HG02870 (cell line): Measurements from ENCODE around the gene TOM1L2.
"Not testable (repeated sequence)": the region's sequence is repeated elsewhere in the genome, so short reads cannot be mapped to it uniquely, and the experiment has no call there.

Experiments
- ATAC-seq: cut with Tn5 transposase; IDR thresholded peaks from one replicate; pipeline ENCODE4 v1.9.1; 2021; ENCODE audit warnings: mild to moderate bottlenecking, moderate library complexity; ENCODE audit not compliant: unreplicated experiment

TOM1L2 gene

DNA sequence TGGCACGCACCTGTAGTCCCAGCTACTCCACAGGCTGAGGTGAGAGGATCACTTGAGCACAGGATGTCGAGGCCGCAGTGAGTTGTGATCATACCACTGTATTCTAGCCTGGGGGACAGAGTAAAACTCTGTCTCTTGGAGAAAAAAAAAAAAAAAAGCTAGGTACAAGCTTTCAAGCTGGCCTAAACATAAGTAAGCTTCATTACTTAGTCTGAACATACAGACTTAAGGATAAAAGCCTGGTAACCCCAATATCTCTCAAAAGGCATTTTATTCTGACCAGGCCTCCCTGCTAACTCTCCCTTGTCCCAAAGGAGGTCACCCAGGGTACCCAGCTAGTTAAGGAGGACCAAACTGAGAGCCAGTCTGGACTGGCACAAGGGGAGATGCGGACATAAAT lies 46.2 kb downstream of the TOM1L2 start:
- ATAC-seq, result no peak

DNA sequence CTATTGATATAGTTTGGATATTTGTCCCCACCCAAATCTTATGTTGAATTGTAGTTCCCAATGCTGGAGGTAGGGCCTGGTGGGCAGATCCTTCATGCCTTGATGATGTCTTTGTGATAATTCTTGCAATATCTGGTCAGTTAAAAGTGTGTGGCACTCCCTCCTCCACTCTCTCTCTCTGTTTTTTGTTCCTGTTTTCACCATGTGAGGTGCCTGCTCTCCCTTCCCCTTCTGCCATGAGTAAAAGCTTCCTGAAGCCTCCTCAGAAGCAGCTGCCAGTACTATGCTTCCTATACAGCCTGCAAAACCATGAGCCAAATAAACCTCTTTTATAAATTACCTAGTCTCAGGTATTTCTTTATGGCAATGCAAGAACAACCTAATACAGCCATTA lies 47.3 kb downstream of the TOM1L2 start:
- no peak for ATAC-seq

GRCh38 chr17:17924131-17924856 lies 47.9 kb downstream of the TOM1L2 start:
- no peak for ATAC-seq

DNA sequence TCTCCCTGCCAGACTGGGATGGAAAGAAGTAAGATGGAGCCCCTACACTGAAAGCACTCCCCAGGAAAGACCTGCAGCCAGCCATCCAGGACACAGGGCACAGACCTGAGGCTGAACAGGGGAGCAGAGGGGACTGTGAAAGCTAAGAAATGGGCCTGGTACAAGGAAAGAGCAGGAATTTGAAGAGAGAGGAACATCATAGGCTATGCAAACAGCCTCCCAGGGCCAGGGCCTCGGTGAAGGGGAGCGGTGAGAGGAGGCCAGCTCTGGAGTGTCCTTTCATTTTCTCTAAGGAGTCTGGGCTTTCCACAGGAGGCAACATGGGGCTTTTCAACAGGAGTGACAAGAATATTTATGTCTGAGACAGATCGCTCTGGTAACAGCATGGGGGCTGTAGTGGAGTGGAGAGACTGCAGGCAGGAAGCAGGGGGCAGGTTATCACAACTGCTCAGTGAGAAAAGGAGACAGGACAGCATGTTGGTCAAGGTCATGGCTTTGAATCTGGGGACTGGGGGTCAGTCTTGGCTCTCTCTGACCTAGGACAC lies 50.1 kb downstream of the TOM1L2 start:
- no peak for ATAC-seq

- no peak for ATAC-seq
Observed at GRCh38 chr17:17921192-17922069, 50.8 kb downstream of the TOM1L2 start.

DNA sequence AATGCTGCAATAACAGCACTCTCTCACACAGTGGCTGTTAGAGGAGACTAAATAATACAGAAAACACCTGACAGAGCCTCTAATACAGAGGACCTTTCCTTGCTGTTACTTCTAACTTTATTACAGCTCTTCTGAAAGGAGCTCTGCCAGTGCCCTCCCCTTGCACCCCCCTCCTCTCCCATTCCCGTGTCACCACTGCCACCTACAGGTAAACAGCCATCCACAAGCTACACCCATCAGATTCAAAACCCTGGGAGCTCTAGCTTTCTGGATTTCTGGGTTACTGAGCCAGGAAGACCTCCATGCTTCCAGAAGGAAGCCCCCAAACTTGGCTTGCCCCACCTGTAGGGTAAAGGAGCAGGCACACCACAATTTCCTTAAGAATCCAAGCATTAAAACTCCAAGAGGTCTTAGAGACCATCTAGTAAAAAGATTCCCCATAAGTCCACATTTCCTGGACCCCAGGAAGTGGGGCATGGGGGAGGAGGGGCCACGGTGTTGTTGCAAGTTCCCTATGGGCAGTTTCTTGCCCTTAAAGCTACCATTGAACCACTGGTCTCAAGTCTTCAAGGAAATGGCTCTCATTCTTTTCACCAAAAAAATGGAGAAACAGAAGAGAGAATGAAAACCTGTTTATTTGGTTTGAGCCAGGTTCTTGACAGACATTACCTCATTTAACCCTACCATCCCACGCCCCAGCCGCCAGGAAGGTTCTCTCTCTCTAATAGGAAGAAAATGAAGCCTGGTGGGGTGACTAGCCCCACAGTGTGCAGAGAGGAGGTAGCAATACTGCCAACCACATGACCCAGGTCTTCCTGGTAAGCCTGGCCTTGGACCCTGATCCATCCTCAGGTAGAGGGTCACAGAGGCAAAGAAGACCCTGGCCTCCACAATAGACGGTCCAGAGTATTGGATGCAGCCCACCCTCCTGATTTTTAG lies 52.8 kb downstream of the TOM1L2 start:
- no peak for ATAC-seq

DNA sequence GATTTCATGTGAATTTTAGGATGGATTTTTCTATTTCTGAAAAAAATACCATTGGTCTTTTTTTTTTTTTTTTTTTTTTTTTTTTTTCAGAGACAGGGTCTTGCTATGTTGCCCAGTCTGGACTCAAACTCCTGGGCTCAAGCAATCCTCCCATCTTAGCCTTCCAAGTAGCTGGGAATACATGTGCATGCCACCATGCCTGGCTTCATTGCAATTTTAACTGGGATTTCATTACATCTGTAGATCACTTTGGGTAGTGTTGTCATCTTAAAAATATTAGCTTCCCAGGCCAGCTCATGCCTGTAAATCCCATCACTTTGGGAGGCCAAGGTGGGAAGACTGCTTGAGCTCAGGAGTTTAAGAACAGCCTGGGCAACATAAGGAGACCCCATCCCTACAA lies 54.8 kb downstream of the TOM1L2 start:
- no peak for ATAC-seq

GRCh38 chr17:17915183-17915582 lies 57.0 kb downstream of the TOM1L2 start:
- no peak for ATAC-seq

GRCh38 chr17:17913695-17914332 lies 58.4 kb downstream of the TOM1L2 start:
- ATAC-seq, result no peak

DNA sequence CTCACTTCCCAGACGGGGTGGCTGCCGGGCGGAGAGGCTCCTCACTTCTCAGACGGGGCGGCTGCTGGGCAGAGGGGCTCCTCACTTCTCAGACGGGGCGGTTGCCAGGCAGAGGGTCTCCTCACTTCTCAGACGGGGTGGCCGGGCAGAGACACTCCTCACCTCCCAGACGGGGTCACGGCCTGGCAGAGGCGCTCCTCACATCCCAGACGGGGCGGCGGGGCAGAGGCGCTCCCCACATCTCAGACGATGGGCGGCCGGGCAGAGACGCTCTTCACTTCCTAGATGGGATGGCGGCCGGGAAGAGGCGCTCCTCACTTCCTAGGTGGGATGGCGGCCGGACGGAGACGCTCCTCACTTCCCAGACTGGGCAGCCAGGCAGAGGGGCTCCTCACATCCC lies 59.9 kb downstream of the TOM1L2 start:
- not testable (repeated sequence) for ATAC-seq

DNA sequence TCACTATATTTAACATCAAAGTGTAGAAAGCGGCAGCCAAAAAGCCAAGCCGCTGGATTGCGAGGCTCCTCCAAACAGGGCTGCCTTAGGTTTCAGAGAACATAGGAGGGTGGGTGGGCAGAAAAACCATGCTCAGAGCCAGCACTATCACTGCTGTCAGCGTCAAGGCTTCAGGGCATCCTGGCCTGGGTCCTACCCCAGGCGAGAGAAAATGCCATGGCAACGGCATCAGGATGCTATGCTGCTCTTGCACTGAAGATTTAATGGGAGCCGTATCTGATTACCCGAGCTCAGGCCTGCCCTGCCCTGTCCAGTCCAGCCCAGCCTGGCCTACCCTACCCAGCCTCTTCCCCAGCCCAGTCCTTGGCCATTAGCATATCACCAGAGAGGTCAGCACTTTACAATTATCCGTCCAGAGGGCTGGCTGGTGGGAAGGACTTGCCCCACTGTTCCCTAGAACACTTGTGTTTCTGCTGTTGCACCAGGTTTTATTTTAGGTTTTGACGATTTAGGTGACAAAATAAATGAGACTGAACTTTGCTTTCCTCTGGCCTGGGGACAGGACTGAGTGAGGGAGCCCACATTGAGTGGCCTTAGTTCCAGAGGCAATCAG lies 61.1 kb downstream of the TOM1L2 start:
- ATAC-seq, result no peak

DNA sequence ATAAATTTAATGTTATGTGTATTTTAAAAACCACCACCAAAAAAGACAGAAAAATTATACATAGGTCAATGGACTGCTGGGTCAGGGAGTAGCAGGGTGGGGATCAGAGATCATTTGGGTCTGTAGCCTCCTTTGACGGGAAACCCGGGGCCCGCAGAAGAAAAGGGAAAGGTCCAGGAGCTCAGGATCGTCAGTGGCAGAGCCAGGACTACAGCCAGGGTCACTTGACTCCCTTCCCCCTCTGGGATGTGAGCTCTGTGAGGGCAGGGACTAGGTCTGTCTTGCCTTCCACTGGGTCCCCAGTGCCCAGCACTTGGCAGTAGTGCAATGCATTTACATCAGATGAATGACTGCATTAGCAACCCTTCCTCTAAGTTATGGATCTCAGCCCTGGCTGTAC lies 62.1 kb downstream of the TOM1L2 start:
- ATAC-seq, result no peak

GRCh38 chr17:17909078-17909477 lies 63.1 kb downstream of the TOM1L2 start:
- no peak for ATAC-seq

DNA sequence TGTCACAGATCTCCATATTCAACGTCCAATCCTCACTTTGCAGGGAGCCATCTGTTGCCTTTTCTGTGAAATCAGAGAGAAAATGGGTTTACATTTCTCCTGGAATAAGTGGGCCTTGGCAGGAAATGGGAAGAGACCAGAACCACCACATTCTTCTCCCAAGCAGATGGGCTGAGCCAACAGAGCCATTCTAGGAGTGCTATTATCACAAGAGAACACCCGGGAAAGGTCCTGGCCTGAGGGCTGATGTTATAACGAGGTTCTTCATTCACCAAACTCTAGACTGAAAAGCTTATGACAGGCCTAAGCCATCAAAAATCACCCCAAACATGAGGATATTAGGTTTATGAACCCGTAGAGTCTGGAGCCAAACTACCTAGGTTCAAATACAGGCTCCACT lies 64.7 kb downstream of the TOM1L2 start:
- no peak for ATAC-seq

- no peak for ATAC-seq
Observed at GRCh38 chr17:17906418-17907215, 65.6 kb downstream of the TOM1L2 start.

DNA sequence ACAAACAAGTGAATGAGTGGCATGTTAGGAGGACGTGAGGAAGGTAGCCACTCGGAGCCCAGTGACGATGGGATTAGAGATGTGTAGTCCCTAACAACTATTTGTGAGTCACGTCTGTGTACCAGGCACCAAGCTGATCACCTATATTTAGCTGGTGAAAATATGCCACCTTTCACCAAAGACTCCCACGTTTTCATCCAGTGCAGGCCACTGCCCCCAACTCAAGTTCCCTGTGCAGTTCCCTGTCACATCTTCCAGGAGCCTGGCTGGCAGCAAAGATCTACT lies 67.2 kb downstream of the TOM1L2 start:
- ATAC-seq, result no peak

DNA sequence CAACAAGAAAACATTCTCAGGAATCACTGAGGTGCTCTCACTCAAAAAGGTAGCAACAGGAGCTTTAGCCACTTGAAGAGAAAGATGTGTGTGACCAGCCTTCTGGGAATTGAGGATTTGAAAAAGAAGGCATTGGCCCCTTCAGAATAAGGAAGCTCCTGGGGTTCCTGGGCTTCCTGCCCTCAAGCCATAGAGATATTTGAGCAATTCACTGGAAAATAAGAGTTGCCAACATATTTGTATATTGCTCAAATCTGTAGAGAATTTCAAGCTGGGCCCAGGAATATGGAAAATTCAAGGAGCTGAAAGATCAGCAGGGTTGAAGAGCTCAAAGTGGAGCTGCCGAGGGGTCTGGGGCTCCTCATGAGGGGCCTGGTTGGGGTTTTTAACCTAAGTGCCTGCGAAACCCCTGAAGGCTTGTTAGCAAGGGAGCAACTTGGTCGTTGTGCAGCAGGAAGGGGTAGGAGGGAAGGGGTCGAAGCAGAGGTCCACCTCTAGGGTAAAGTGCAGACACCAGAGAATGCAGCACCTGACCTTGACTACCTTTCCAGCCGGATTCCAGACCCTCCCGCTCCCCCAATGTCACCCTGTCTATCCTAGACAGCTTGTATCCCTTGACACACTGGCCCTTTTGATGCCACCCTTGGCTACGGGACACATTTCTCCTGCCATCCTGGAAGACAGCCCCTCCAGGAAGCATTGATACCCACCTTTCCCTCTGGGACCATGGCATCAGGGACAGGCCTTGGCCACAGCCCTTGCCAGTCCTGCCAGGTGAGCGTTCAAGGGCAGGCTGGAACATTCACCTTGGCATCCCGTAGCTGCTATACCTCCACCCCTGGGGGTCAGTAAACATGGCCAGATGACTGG lies 67.8 kb downstream of the TOM1L2 start:
- ATAC-seq, result no peak

DNA sequence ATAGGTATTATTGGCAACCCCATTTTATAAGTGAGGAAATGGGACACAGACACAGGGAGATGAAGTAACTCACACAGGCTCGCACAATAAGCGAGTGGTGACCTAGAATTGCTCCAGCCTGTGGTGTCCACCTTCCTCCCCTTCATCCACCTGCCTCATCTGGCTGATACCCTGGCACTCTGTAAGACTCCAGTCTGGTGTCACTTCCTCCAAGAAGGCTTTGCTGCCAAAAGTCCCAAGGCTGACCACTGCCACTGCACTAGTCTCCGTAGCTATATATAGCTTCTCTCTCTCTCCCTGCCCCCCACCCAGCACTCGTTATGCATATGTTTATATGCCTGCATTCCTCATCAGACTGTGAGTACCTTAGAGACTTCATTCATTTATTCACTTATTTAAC lies 69.3 kb downstream of the TOM1L2 start:
- ATAC-seq, result no peak
